ENCODE data around the gene NKD1.
"Not testable (repeated sequence)": the region's sequence is repeated elsewhere in the genome, so short reads cannot be mapped to it uniquely, and the experiment has no call there.

The NKD1 gene, protein sequence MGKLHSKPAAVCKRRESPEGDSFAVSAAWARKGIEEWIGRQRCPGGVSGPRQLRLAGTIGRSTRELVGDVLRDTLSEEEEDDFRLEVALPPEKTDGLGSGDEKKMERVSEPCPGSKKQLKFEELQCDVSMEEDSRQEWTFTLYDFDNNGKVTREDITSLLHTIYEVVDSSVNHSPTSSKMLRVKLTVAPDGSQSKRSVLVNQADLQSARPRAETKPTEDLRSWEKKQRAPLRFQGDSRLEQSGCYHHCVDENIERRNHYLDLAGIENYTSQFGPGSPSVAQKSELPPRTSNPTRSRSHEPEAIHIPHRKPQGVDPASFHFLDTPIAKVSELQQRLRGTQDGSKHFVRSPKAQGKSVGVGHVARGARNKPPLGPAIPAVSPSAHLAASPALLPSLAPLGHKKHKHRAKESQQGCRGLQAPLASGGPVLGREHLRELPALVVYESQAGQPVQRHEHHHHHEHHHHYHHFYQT

DNA sequence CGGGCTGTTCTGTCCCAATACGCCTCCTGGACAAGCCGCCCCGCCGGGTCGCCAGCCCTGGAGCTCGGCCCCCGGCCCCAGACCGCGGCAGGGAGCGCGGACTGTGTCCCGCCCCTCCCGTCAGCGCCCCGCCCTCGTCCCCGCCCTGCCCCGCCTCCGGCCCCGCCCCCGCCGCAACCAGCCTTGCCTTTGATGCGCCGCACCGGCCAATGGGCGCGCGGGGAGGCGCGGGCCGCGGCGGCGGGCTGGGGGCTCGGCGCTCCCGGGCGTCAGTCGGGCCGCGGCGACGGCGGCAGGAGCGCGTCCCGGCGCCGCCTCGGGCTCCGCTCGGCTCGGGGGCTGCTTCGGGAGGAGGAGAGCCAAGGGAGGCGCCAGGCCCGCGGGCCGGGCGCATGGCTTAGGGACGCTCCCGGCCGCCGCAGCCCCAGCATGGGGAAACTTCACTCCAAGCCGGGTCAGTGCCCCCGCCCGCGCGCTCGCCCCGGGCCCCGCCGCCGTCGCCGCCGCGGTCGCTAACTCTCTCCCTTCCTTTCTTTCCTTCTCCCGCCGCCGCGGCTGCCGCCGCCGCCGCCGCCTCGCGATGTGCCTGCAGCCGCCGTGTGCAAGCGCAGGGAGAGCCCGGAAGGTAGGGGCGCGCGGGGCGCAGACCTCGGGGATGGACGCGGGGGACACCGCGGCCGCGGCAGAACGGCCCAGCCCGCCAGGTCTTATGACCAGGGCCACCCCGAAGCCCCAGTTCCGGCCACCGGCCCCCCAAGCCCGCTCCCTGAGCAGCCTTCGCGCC, at the start of gene NKD1:
Gene NKD1, plus strand, starts transcription at position 272 of the 784 bp plus-strand sequence. Its CDS starts 158 bp downstream, at position 430.
- peak; percentile 33 to 96 (median 69) for DNase-seq
- intact Hi-C loops (cut with DNase I): loop anchor here (5.0 to 10.0 kb wide), 2 partner anchors 39 to 256 kb away; no protein-coding TSS in a partner anchor

DNA sequence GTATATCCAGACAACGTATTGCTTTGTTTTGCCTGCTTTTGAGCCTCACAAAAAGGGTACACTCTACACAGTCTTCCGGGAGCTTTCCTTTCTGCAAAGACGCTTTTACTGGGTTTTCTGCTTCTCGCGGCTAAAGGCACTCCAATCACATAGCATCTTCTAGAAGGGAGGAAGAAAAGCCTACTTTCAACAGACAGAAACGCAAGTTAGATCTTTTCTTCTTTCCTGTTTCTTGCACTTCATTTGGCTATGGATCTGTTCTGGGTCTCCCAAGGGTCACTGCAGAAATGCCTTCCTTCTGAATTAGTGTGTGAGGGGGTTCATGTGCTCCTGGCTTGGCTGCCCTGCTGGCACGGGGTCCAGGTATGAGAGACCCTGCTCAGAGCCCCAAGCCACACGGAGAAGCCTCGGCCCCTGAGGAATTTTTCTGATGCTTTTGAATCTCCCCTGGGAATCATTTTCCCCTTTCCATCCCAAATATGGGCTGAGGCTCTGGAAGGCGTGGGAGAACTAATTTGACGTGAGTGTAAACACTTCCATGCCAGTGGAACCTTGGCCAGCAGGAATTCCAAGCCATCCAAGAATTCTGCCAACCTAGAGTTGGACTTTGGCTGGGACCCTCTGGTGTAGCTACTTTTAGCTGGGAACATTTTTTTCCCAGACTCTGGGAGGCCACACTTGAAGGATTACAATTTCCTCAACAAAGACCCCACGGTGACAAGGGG, 49.6 kb upstream of the NKD1 start:
- intact Hi-C loops (cut with DNase I): no loop called here
- no peak for DNase-seq

DNA sequence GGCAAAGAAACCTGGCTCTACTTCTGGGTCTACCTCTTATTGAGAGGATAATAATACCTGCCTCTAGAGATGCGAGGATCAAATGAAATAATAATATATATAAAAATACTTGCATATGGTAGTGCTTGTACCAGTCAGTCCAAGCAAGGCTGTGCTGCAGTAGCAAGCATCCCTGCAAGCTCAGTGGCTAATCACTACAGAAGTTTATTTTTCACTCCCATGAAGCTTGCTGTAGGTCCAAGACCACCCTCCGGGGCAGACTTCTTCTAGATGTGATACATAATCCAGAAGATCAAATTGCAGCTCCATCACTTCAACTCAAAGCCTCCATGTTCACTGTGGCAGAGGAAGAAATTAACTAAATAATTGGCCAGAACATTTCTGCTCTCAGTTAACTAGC, 48.9 kb upstream of the NKD1 start:
- DNase-seq: no peak
- intact Hi-C loops (cut with DNase I): no loop called here

DNA sequence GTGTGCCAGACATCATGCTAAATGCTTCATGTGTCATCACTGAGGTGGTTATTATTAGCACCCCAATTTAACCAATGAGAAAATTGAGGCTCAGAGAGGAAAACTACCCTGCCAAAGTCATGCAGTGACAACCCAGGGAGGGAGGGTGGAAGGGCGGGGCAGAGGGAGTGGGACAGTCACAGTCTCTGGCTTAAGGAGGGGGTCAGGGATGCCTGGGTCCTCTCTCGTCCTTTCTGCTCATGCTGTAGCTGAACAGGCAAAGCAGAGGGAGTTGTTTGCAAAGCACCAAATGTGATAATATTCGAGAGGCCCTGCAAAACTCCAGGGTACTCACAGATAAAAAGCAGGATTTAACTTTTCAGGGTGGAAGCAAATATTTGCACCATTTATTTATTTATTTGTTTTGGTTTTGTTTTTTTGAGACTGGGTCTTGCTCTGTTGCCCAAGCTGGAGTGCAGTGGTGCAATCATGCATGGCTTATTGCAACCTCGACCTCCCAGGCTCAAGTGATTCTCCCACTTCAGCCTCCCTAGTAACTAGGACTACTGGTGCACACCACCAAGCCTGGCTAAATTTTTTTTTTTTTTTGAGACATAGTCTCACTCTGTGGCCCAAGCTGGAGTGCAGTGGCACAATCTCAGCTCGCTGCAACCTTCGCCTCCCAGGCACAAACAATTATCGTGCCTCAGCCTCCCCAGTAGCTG, 47.9 kb upstream of the NKD1 start:
- intact Hi-C loops (cut with DNase I): no loop called here
- no peak for DNase-seq

DNA sequence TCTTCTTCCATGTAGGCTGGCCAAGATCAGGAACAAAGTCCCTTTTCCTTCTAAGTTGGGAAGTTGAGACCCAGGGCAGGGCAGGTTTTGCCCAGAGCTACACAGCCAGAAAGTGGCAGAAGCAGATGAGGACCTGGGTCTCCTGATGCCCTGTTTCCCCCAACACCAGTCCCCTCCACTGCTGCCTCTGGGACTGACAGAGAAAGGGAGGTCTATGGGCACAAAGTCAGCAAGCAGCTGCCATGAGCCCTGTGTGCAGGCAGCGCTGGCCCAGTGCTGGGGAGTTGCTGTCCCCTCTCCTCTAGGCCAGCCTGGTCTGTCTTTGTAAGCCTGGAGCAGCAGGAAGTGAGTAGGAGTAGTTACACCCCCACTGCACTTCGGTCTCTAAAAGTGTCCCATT, 46.9 kb upstream of the NKD1 start:
- no peak for DNase-seq
- intact Hi-C loops (cut with DNase I): no loop called here

DNA sequence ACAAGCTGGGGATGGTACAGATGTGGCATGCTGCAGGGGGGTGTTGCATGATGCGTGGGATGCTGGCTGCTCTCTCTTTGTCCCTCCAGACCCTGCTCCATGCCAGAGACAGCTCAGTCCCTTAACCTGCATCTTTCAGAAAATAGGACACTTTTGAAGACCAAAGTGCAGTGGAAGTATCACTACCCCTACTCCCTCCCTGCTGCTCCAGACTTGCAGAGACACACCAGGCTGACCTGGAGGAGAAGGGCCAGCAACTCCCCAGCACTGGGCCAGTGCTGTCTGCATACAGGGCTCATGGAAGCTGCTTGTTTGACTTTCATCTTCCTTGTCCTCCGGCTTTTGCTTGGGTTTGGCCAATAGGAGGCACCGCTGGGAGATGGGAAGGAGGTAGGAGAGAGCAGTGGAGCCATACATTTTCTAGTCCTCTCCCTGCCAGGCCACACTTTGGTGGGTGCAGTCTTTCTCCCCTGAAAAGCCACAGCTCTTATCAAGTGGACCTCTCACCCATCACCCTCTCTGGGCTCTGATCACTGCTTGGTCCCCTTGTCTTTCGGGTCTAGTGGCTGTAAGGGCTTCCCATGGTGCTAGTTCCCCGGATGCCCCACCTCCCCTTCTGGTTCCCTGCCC, 46.1 kb upstream of the NKD1 start:
- intact Hi-C loops (cut with DNase I): no loop called here
- DNase-seq: no peak

DNA sequence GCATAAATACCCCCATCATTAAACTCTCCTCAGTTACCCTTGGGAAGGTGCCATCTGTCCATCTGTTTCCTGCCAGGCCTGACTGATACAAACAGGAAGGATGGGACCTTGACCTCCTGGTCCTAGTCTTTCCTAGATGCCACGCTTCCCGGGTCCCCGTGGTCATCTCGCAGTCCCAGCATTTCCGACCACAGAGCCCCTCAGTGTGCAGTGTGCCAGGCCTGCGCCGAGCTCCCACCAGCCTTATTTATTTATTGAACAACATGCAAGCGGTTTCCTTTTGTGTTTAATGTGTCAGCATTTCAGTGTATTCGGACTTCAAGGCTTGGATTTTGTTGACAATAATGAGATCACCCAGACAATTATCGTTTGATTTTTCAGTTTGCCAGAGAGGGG, 45.6 kb upstream of the NKD1 start:
- no peak for DNase-seq
- intact Hi-C loops (cut with DNase I): no loop called here

DNA sequence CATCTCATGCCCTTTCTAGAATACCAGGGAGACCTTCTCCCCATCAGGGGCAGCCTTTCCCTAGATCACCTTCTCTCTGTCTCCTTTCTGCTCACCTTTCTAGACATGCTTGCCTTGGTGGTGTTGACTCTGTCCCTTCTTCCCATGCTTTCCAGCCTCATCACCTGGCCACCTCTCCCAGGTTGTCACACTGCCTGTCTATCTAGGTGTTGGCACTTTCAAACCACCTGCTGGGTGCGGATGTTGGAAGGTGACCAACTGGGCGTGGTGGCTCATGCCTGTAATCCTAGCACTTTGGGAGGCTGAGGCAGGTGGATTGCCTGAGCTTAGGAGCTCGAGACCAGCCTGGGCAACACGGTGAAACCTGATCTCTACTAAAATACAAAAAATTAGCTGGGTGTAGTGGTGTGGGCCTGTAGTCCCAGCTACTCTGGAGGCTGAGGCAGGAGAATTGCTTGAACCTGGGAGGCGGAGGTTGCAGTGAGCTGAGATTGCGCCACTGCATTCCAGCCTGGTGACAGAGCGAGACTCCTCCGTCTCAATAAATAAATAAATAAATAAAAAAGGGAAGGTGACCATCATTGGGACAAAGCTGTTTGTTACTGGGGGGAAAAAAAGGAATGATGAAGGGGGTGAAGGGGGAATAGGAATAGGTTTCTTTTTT, 44.2 kb upstream of the NKD1 start:
- intact Hi-C loops (cut with DNase I); DNase-seq: not testable (repeated sequence)

DNA sequence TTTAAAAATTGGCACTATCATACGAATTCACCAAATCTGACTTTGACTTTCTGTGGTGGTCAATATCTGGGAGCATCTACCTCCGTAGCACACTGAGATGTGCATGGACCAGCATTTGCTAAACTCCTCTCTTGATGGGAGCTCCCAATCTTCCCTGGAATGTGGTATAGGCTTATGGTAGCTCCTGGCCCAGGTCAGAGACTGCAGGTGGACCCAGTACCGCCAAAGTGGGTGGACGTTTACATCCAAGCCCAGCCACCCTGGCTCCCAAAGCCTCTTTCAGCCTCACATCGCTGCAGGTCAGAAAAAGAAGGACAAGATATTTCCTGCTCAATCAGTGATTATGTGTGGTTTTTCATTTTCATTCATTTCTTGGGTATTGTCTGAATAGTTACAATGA, 43.1 kb upstream of the NKD1 start:
- intact Hi-C loops (cut with DNase I): no loop called here
- DNase-seq: no peak

DNA sequence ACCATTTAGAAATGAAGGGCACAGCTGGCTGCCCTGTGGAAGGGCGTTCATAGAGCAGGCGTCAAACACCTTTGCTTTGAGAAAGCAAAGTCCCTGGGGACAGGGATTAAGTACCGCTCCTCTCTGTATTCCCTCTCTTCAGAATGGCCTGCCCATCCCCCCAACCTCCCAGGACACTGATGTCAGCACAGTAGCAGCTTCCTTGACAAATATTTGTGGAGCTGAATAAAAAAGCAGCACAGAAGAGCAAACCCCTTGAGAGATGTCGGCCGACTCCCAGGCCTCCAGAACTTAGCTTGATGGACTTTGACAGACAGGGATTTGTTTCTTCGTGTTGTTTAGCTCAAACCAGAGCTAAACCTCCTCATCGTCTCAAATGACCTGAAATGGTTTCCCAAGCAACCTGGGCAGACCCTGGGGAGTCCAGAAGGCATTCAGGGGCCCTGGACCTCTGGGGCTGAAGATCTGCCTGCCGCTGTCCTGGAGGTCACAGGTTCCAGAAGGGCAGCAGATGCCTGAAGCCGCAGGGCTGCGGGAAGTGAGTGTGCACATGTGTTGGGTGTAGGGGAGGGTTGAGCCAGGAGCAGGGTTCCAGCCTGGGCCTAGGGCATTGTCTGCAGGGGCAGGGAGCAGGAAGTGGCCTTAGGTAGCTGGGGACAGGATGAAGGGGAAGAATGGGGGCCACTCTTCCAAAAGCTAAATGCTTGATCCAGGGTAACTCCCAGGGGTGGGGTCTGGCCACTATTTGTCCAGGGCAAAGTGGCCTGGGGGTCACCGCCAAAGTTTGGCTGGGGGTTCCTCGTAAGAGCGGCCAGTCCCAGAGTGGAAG, 42.3 kb upstream of the NKD1 start:
- no peak for DNase-seq

DNA sequence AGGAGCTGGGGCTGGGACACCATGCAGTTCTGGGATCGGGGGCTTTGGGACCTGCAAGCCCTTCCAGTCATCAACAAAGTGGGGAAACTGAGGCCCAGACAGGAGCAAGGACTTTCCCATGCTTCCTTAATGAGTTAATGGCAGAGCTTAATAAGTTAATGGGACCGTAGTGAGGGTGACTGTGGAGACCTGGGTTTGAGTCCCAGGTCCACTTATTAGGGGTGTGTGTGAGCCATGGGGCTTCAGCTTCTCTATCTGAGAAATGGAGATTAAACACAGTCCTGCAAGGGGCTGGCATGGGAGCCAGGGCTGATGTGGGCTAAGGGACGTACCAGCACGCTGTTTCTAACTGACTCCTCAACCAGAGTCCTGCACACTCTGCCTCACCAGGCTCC, 41.7 kb upstream of the NKD1 start:
- intact Hi-C loops (cut with DNase I): no loop called here
- no peak for DNase-seq

More for the DNA sequence above, 42.3 kb upstream of the NKD1 start:
- intact Hi-C loops (cut with DNase I): no loop called here

DNA sequence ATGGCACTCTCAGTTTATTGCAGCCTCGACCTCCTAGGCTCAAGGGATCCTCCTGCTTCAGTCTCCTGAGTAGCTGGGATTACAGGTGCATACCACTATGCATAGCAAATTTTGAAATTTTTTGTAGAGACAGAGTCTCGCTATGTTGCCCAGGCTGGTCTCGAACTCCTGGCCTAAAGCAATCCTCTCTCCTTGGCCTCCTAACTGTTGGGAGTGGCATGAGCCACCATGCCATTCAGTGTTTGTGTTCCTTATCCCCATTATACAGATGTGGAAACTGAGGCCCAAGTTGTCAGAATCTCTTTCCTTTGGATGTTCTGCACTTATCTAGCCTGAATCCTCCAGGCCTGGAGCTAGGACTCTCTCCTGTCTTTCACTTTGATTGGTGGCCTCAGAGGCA, 40.8 kb upstream of the NKD1 start:
- no peak for DNase-seq
- intact Hi-C loops (cut with DNase I): no loop called here

DNA sequence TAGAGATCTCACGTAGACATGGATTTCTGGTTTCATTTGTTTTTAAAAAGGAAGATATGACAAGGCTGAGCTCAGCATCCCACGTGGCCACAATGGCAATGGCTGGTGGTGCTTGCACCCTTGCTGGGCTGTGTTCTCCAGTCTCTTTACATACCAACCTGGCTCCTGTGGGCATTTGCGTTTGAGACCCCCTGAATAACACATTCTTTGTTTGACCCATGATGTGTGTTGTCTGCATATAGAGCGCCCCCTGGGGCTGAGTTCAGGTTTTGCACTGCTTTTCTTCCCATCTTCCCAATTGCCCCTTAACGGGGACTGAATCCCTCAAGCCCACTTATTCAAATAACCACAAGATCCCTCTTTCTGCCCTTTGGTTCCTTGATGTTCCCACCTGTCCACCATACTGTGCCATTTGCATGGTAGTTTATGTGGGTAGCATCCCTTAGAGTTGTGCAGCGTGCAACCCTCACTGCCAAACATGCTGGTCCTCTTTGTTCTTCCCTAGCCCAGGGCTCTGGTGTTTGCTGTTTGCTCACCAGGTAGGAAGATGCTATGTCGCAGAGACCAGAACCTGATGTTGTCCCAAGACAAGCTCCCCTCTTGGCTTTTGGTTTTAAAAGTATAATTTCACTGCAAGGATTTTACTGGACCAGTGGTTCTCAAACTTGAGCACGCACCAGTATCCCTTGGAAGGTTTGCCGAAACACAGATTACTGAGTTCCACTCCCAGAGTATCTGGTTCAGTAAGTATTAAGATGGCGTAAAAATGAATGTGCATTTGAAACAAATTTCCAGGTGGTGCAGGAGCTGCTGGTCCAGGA, 38.5 kb upstream of the NKD1 start:
- peak in 3 of 10 donors; percentile 35 to 86 (median 54) for DNase-seq

DNA sequence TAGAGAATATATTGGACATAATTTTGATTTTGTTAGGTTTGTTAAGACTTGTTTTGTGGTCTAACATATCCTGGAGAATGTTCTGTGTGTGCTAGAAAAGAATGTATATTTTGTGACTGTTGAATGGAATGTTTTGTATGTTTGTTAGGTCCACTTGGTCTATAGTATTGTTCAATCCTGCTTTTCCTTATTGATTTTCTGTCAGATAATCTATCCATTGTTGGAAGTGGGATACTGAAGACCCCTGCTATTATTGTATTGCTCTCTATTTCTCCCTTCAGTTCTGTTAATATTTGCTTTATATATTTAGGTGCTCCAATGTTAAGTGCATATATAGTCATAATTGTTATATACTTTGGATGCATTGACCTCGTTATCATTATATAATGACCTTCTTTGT, 33.0 kb upstream of the NKD1 start:
- DNase-seq: no peak
- intact Hi-C loops (cut with DNase I): no loop called here

More for the DNA sequence above, 38.5 kb upstream of the NKD1 start:
- intact Hi-C loops (cut with DNase I): no loop called here

DNA sequence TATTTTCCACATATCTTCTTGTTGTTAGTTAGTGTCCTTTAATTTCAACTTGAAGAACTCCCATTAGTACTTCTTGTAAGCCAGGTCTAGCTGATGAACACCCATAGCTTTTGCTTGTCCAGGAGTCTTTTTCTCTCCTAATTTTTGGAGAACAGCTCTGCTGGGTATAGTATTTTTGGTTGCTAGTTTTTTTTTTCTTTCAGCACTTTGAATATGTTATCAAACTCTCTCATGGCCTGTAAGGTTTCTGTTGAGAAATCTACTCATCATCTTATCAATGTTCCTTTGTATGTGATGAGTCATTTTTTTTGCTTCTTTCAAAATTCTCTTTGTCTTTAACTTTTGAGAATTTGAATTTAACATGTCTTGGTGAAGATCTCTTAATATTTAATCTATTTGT, 31.8 kb upstream of the NKD1 start:
- no peak for DNase-seq
- intact Hi-C loops (cut with DNase I): no loop called here

DNA sequence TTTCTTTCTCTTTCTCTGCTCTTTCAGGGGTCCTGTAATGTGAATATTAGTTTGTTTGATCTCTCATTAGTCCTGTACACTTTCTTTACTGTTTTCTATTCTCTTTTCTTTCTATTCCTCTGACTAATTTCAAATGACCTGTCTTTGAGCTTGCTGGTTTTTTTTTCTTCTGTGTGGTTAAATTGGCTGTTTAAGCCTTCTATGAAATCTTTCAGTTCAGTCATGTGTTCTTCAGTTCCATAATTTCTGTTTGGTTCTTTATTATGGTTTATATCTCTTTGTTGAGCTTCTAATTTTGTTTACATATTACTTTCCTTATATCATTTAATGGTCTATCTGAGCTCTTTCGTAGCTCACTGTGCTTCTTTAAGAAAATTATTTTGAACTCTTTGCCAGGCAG, 31.3 kb upstream of the NKD1 start:
- intact Hi-C loops (cut with DNase I): no loop called here
- no peak for DNase-seq

DNA sequence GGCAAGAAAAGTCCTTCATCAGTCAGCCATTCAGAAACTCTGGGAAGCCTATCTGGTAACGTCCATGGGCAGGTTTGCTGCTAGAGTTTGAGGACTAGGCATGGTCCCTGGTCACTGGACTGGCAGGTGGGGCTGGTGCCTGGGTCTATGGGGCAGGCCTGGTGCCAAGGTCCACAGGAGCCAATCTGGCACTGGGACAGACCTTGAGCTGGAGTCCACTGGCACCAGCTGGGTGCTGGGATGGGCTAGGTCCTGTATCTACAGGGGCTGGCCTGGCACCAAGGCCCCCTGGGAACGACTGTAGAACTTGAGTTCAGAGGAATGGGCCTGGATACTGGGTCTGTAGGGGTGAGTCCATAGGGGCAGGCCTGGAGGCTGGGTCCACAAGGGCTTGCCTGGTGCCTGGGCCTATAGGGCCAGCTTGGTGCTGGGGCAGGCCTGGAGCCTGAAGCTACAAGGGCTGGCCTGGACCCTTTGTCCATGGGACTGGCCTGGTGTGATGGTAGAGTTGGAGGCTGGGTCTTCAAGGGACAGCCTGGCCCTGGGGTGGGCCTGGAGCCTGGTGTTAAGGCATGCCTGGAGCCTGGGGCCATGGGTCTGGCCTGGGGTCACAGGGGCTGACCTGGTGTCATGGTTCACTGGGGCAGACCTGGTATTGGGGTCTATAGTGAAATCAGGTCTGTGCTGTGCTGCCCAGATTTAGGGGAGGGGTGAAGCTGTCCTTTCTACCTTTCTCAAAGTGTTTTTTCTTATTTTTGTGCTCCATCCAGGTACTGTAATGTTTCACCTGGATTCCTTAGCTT, 30.5 kb upstream of the NKD1 start:
- intact Hi-C loops (cut with DNase I): no loop called here

More for the DNA sequence above, 30.5 kb upstream of the NKD1 start:
- DNase-seq: no peak
